ENCODE data around the gene VTI1B. TPM values are rescaled to one million over a fixed set of nuclear protein-coding genes. Genes with fewer than 3 reads are reported as not detected.
"Not testable (repeated sequence)": the region's sequence is repeated elsewhere in the genome, so short reads cannot be mapped to it uniquely, and the experiment has no call there.

Gene VTI1B
- total and polyA plus RNA-seq, 2 experiments from 2014 or later = 44.7 to 96.1 TPM

DNA sequence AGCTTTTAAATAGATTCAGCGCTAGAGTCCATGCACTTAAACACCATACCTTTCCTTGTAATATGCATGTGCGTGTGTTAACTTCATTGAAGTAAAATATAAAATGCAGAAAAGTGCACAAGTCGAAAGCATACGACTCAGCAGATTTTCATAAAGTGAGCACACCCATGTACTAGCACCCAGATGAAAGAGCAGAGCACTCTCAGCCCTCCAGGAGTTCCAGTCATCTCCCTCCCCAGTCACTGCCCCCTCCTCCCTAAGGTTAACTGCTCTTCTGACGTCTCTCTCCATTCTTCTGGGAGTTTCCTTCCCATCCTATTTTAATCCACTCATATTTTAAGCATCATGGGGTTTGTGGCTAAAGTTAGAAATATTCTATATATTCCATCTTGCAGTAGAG is 47.4 kb upstream of the VTI1B start (continued):
- TF ChIP-seq, protein P1, sequence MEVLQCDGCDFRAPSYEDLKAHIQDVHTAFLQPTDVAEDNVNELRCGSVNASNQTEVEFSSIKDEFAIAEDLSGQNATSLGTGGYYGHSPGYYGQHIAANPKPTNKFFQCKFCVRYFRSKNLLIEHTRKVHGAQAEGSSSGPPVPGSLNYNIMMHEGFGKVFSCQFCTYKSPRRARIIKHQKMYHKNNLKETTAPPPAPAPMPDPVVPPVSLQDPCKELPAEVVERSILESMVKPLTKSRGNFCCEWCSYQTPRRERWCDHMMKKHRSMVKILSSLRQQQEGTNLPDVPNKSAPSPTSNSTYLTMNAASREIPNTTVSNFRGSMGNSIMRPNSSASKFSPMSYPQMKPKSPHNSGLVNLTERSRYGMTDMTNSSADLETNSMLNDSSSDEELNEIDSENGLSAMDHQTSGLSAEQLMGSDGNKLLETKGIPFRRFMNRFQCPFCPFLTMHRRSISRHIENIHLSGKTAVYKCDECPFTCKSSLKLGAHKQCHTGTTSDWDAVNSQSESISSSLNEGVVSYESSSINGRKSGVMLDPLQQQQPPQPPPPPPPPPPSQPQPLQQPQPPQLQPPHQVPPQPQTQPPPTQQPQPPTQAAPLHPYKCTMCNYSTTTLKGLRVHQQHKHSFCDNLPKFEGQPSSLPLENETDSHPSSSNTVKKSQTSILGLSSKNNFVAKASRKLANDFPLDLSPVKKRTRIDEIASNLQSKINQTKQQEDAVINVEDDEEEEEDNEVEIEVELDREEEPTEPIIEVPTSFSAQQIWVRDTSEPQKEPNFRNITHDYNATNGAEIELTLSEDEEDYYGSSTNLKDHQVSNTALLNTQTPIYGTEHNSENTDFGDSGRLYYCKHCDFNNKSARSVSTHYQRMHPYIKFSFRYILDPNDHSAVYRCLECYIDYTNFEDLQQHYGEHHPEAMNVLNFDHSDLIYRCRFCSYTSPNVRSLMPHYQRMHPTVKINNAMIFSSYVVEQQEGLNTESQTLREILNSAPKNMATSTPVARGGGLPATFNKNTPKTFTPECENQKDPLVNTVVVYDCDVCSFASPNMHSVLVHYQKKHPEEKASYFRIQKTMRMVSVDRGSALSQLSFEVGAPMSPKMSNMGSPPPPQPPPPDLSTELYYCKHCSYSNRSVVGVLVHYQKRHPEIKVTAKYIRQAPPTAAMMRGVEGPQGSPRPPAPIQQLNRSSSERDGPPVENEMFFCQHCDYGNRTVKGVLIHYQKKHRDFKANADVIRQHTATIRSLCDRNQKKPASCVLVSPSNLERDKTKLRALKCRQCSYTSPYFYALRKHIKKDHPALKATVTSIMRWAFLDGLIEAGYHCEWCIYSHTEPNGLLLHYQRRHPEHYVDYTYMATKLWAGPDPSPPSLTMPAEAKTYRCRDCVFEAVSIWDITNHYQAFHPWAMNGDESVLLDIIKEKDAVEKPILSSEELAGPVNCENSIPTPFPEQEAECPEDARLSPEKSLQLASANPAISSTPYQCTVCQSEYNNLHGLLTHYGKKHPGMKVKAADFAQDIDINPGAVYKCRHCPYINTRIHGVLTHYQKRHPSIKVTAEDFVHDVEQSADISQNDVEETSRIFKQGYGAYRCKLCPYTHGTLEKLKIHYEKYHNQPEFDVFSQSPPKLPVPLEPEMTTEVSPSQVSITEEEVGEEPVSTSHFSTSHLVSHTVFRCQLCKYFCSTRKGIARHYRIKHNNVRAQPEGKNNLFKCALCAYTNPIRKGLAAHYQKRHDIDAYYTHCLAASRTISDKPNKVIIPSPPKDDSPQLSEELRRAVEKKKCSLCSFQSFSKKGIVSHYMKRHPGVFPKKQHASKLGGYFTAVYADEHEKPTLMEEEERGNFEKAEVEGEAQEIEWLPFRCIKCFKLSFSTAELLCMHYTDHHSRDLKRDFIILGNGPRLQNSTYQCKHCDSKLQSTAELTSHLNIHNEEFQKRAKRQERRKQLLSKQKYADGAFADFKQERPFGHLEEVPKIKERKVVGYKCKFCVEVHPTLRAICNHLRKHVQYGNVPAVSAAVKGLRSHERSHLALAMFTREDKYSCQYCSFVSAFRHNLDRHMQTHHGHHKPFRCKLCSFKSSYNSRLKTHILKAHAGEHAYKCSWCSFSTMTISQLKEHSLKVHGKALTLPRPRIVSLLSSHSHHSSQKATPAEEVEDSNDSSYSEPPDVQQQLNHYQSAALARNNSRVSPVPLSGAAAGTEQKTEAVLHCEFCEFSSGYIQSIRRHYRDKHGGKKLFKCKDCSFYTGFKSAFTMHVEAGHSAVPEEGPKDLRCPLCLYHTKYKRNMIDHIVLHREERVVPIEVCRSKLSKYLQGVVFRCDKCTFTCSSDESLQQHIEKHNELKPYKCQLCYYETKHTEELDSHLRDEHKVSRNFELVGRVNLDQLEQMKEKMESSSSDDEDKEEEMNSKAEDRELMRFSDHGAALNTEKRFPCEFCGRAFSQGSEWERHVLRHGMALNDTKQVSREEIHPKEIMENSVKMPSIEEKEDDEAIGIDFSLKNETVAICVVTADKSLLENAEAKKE (CRISPR knock-in tag; IDR thresholded peaks at IDR 0.05) = no peak
- no peak for TF ChIP-seq EZH2phosphoT487 (IDR thresholded peaks at IDR 0.05; ENCODE audit: unreplicated experiment)
- no peak for TF ChIP-seq NANOG (IDR thresholded peaks at IDR 0.05; ENCODE audit: borderline replicate concordance)
- no peak for TF ChIP-seq ZNF114 (CRISPR knock-in tag; IDR thresholded peaks at IDR 0.05)
- no peak for TF ChIP-seq POLR2AphosphoS5 (IDR thresholded peaks at IDR 0.05; ENCODE audit: low read depth)

DNA sequence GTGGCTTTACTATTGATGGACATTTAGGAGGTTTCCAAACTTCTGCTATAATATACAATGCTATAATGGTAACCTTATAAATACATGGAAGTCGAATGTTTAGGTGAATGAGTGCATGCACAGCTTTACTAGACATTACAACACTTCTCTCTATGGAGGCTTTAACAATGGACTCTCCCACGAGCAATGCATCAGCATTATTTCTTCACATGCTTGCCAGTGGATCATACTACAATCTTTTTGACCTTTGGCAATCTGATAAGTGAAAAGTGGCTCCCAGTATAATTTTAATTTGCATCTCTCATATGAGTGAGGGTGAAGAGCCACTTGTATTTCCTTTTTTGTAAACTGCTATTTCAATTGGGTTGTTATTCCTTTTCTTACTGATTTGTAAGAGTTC is 45.4 kb upstream of the VTI1B start:
- Histone ChIP-seq H3F3A (replicated peaks; ENCODE audit: low read depth) (no peaks in the 10 kb centered on the region), H4K20me1 (replicated peaks; ENCODE audit: insufficient read depth) (no peaks in the 10 kb centered on the region), H3K27ac (ENCODE audit: low read depth) (no peak overlapping the region), H2AFZ (no peak overlapping the region), H3K27me3 (ENCODE audit: insufficient read depth) (no peaks in the 10 kb centered on the region), H3K4me2 (no peak overlapping the region), H3K4me3 (no peak overlapping the region), H3K79me2 (replicated peaks; ENCODE audit: insufficient read depth) (no peaks in the 10 kb centered on the region), H3K36me3 (ENCODE audit: insufficient read depth) (no peaks in the 10 kb centered on the region), H3K4me1 (ENCODE audit: insufficient read depth) (no peaks in the 10 kb centered on the region), H3K9me2 (ENCODE audit: insufficient read depth) (no peaks in the 10 kb centered on the region; the same call in 1 of the 2 replicates)
- TF ChIP-seq EZH2phosphoT487 (IDR thresholded peaks at IDR 0.05; ENCODE audit: unreplicated experiment) (no peak), ZNF331 (CRISPR knock-in tag; IDR thresholded peaks at IDR 0.05; ENCODE audit: low read depth) (no peak), POLR2AphosphoS5 (IDR thresholded peaks at IDR 0.05; ENCODE audit: low read depth) (no peak), JUNB (IDR thresholded peaks at IDR 0.05; ENCODE audit: unreplicated experiment) (no peak)
- H3K36me3 Mint-ChIP-seq (ENCODE audit: low read depth) = no peaks in the 10 kb centered on the region
- peaks cover 6% of the 10 kb centered on the region; the same call in 2 of the 3 replicates for H3K4me1 Mint-ChIP-seq
- H3K27ac Mint-ChIP-seq = no peak overlapping the region
- no peaks in the 10 kb centered on the region for H3K9me3 Mint-ChIP-seq
- H3K4me3 Mint-ChIP-seq = no peak overlapping the region
- no peak for ATAC-seq
- DNase-seq (ENCODE audit: low spot score) = no peak
- H3K27me3 Mint-ChIP-seq (ENCODE audit: insufficient read depth, low read depth, poor library complexity) = peaks cover 2% of the 10 kb centered on the region

DNA sequence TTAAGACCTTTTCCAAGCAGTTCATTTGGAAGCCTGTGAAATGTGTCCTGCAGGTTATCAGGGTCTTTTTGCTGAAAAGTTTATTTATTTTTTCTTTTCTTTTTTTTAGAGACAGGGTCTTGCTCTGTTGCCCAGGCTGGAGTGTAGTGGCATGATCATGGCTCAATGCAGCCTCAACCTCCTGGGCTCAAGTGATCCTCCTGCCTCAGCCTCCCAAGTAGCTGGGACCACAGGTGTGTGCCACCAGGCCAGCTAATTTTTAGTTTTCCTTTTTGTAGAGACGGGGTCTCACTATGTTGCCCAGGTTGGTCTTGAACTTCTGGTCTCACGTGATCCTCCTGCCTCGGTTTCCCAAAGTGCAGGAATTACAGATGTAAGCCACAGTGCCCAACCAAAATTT is 45.0 kb upstream of the VTI1B start:
- H3K79me2 ChIP-seq (replicated peaks; ENCODE audit: insufficient read depth); H3F3A ChIP-seq (replicated peaks; ENCODE audit: low read depth); H3K27me3 ChIP-seq (ENCODE audit: insufficient read depth); H3K4me3 Mint-ChIP-seq; H3K4me1 Mint-ChIP-seq; H3K36me3 ChIP-seq (ENCODE audit: insufficient read depth); H3K4me1 ChIP-seq (ENCODE audit: insufficient read depth); H3K36me3 Mint-ChIP-seq (ENCODE audit: low read depth); H3K27ac ChIP-seq (ENCODE audit: low read depth); H3K4me2 ChIP-seq; DNase-seq (ENCODE audit: low spot score); H3K27me3 Mint-ChIP-seq (ENCODE audit: insufficient read depth, low read depth, poor library complexity); H3K4me3 ChIP-seq; H3K27ac Mint-ChIP-seq; H4K20me1 ChIP-seq (replicated peaks; ENCODE audit: insufficient read depth); H3K9me3 Mint-ChIP-seq; ATAC-seq; H3K9me2 ChIP-seq (ENCODE audit: insufficient read depth); H2AFZ ChIP-seq: not testable (repeated sequence)
